OCI-LY7 (cell line): ENCODE measurements around the gene CAMK4.

Experiments
- EZH2phosphoT487 ChIP-seq: fragments of 200-600 bp; sonication (generic); IDR thresholded peaks from 2 replicates; pipeline ENCODE4 v1.6.1; 2018; ENCODE audit warnings: low read depth, borderline replicate concordance, mild to moderate bottlenecking, mixed run types, antibody characterized with exemption, low read length, moderate library complexity, mixed read lengths
- TF ChIP-seq, protein P1 (sequence below): fragments of 200-600 bp; sonication (generic); conservative IDR thresholded peaks from 2 replicates; pipeline ENCODE4 v1.5.1; 2014; ENCODE audit warnings: mild to moderate bottlenecking, antibody characterized with exemption, low read length, moderate library complexity, mixed read lengths

- TF ChIP-seq, protein P1, sequence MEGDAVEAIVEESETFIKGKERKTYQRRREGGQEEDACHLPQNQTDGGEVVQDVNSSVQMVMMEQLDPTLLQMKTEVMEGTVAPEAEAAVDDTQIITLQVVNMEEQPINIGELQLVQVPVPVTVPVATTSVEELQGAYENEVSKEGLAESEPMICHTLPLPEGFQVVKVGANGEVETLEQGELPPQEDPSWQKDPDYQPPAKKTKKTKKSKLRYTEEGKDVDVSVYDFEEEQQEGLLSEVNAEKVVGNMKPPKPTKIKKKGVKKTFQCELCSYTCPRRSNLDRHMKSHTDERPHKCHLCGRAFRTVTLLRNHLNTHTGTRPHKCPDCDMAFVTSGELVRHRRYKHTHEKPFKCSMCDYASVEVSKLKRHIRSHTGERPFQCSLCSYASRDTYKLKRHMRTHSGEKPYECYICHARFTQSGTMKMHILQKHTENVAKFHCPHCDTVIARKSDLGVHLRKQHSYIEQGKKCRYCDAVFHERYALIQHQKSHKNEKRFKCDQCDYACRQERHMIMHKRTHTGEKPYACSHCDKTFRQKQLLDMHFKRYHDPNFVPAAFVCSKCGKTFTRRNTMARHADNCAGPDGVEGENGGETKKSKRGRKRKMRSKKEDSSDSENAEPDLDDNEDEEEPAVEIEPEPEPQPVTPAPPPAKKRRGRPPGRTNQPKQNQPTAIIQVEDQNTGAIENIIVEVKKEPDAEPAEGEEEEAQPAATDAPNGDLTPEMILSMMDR, result no peak
- TF ChIP-seq EZH2phosphoT487, result no peak
Observed at GRCh38 chr5:111407562-111407961, 183.4 kb downstream of the CAMK4 start.
